Measurements from ENCODE around the gene VTN. TPM values are rescaled to one million over a fixed set of nuclear protein-coding genes. Genes with fewer than 3 reads are reported as not detected.

VTN gene
- total RNA-seq, 1 donor from 2014 or later, result 2.7 TPM

DNA sequence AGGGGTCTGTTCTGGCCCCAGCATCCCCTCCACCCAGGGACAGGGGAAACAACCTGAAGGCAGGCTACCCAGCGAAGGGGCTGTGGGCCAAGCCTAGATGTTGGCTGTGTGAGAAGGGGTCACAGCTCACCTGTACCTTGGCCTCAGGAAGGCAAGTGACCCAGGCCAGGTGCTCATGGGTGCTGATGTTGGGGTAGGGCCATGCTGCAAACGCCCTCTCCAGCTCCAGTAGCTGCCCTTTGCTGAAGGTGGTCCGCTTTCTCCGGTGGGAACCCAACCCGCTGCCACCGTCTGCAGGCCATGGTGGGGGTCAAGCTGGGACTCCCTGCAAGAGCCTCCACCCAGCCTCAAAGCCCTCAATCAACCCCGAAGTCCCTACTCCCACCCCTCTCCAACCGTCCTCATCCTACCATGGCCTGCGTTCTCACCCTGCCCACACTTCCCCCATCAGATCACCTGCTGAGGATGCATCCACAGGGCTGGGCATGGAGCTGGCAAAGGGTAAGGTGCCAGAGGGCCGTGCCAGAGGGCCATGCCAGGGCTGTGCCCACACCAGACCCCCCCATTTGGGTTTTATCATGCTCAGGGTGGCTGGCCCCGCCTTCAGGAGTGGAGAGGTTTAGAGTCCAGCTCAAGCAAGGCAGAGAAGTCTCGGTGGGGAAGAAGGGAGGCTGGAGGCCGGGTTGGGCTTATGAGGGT, 5.3 kb downstream of the VTN start, which contains the start of gene SEBOX:
SEBOX (minus strand) TSS at position 535 of the 699 bp plus-strand sequence; CDS start at position 487, 48 bp downstream.
- Mint-ChIP-seq H3K4me1 (ENCODE audit: low read depth, unreplicated experiment) (peaks cover 2% of the 10 kb centered on the region), H3K27ac (ENCODE audit: unreplicated experiment) (no peak within 1 kb of the TSS), H3K9me3 (ENCODE audit: unreplicated experiment) (no peaks in the 10 kb centered on the region), H3K36me3 (ENCODE audit: low read depth, unreplicated experiment) (peaks cover 13% of the 10 kb centered on the region), H3K27me3 (ENCODE audit: low read depth, unreplicated experiment) (no peaks in the 10 kb centered on the region), H3K4me3 (ENCODE audit: unreplicated experiment) (no peak within 1 kb of the TSS)
- Histone ChIP-seq H3K27ac (ENCODE audit: low read depth, low read length) (no peak within 1 kb of the TSS), H4K20me1 (ENCODE audit: insufficient read depth, low read length) (no peaks in the 10 kb centered on the region), H3K4me3 (ENCODE audit: insufficient read depth, low read depth, low read length) (no peak within 1 kb of the TSS), H3K36me3 (ENCODE audit: insufficient read depth, low read length) (peaks cover 20% of the 10 kb centered on the region), H3K79me2 (ENCODE audit: insufficient read depth, low read length) (no peaks in the 10 kb centered on the region), H2AFZ (ENCODE audit: low read depth, low read length) (no peak within 1 kb of the TSS), H3K9me3 (ENCODE audit: insufficient read depth, low read depth, low read length) (no peaks in the 10 kb centered on the region), H3K27me3 (ENCODE audit: insufficient read depth, low read length) (no peaks in the 10 kb centered on the region), H3K4me1 (ENCODE audit: insufficient read depth, low read length) (no peaks in the 10 kb centered on the region), H3K4me2 (ENCODE audit: low read length) (no peak within 1 kb of the TSS), H3K9ac (ENCODE audit: low read length) (no peak within 1 kb of the TSS)
- DNase-seq (ENCODE audit: low read depth), result no peak
- FAIRE-seq, result no peak
- TF ChIP-seq EZH2 (IDR thresholded peaks at IDR 0.05; ENCODE audit: insufficient read depth, low read length), result no peak
- TF ChIP-seq, protein P1, sequence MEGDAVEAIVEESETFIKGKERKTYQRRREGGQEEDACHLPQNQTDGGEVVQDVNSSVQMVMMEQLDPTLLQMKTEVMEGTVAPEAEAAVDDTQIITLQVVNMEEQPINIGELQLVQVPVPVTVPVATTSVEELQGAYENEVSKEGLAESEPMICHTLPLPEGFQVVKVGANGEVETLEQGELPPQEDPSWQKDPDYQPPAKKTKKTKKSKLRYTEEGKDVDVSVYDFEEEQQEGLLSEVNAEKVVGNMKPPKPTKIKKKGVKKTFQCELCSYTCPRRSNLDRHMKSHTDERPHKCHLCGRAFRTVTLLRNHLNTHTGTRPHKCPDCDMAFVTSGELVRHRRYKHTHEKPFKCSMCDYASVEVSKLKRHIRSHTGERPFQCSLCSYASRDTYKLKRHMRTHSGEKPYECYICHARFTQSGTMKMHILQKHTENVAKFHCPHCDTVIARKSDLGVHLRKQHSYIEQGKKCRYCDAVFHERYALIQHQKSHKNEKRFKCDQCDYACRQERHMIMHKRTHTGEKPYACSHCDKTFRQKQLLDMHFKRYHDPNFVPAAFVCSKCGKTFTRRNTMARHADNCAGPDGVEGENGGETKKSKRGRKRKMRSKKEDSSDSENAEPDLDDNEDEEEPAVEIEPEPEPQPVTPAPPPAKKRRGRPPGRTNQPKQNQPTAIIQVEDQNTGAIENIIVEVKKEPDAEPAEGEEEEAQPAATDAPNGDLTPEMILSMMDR (IDR thresholded peaks at IDR 0.05; ENCODE audit: insufficient read depth, low read depth, low read length), result no peak

DNA sequence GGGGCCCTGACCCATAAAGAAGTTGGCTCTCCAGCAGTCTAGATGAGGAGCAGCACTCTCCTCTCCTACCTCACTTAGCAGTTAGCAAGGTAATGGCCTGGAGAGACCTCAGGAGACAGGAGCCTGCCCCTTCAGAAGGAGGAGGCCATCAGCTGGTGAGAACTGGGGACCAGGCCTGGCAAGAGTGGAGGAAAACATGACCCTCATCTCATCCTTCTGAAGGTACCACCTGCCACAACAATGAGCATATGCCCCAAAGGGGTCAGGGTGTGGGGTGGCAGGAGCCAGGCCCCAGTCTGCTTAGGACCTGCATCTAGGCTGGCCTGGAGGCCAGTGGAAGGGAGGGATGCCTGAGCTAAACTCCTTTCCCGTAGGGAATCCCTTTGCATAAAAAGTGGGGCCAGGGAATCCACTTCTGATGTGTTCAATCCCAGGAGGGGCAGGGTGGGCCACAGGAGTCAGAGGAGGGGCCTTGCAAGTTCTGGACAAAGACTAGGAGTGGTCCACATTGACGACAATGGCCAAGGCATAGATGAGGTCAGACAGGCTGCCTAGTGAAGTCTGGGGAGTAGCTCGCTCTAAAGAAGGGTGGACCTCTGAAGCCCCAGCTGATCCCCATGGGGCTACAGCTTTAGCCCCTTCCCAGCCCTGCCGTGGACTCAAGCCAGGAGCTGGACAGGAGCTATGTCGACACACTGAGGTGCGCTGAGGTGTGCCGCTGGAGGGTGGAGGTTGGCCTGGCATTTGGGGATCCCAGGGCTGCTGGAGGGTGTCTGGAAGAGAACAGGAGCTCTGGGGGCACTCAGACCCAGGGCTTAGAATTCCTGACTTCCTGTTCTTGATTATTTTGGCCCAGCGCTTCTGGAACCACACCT, 6.1 kb downstream of the VTN start:
- H3K36me3 ChIP-seq (ENCODE audit: insufficient read depth, low read length), result peaks cover 24% of the 10 kb centered on the region
- DNase-seq (ENCODE audit: low read depth), result no peak
- H3K4me3 Mint-ChIP-seq (ENCODE audit: unreplicated experiment), result no peak overlapping the region
- no peak overlapping the region for H3K9ac ChIP-seq (ENCODE audit: low read length)
- TF ChIP-seq, protein P1 (IDR thresholded peaks at IDR 0.05; ENCODE audit: insufficient read depth, low read depth, low read length), result no peak
- TF ChIP-seq EZH2 (IDR thresholded peaks at IDR 0.05; ENCODE audit: insufficient read depth, low read length), result no peak
- H3K27ac ChIP-seq (ENCODE audit: low read depth, low read length), result no peak overlapping the region
- no peaks in the 10 kb centered on the region for H3K9me3 Mint-ChIP-seq (ENCODE audit: unreplicated experiment)
- H3K27me3 ChIP-seq (ENCODE audit: insufficient read depth, low read length), result no peaks in the 10 kb centered on the region
- peaks cover 13% of the 10 kb centered on the region for H3K36me3 Mint-ChIP-seq (ENCODE audit: low read depth, unreplicated experiment)
- H3K79me2 ChIP-seq (ENCODE audit: insufficient read depth, low read length), result peaks cover 3% of the 10 kb centered on the region
- no peak overlapping the region for H2AFZ ChIP-seq (ENCODE audit: low read depth, low read length)
- H3K4me2 ChIP-seq (ENCODE audit: low read length), result no peak overlapping the region
- H3K9me3 ChIP-seq (ENCODE audit: insufficient read depth, low read depth, low read length), result no peaks in the 10 kb centered on the region
- no peaks in the 10 kb centered on the region for H3K4me1 ChIP-seq (ENCODE audit: insufficient read depth, low read length)
- H3K4me1 Mint-ChIP-seq (ENCODE audit: low read depth, unreplicated experiment), result no peaks in the 10 kb centered on the region
- no peak overlapping the region for H3K27ac Mint-ChIP-seq (ENCODE audit: unreplicated experiment)
- no peak overlapping the region for H3K4me3 ChIP-seq (ENCODE audit: insufficient read depth, low read depth, low read length)
- no peak for FAIRE-seq
- no peaks in the 10 kb centered on the region for H3K27me3 Mint-ChIP-seq (ENCODE audit: low read depth, unreplicated experiment)
- no peaks in the 10 kb centered on the region for H4K20me1 ChIP-seq (ENCODE audit: insufficient read depth, low read length)
